Measurements from ENCODE around the gene LBX1.

Gene LBX1

DNA sequence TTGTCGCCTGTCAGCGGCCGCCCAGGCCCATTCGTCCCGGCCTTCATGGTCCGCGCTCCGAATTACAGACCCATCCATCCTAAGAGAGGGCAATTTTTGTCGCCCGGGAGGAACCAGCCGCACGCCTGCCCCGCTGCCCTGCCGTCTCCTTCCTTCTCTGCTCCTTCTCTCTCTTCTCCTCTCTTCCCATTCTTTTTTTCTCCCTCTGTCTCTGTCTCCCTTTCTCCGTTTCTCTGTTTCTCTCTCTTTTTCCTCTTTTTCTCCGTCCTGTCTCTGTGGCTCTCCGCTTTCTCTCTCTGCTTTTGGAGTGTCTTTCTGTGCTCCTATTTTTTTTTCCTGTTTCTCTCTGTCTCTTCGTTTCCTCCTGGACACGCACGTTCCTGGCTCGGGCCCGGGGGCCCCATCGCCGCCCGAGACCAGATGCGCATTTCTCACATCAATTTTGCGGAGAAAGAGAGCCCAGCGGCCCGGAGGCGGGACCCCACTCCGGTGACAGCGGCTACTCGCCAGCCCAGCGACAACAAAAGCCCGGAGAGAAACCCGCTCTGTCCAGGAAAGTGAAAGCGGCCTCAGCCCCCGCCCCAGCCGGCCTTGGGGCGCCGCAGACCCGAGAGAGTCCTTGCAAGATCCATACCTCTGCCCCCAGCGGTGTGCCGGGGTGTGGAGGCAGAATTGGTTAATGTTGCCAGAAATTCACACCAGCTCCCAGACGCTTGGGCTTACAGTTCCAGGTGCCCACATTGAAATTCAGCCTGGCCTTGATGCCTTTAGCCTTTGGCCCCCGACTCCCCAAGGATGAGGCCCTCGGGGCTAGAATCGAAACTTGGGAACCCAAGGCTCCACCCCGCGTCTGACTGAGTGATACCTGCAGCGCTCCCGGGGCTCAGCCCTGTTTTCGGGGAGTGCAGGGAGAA lies 4.1 kb downstream of the LBX1 start:
- no peak for DNase-seq

DNA sequence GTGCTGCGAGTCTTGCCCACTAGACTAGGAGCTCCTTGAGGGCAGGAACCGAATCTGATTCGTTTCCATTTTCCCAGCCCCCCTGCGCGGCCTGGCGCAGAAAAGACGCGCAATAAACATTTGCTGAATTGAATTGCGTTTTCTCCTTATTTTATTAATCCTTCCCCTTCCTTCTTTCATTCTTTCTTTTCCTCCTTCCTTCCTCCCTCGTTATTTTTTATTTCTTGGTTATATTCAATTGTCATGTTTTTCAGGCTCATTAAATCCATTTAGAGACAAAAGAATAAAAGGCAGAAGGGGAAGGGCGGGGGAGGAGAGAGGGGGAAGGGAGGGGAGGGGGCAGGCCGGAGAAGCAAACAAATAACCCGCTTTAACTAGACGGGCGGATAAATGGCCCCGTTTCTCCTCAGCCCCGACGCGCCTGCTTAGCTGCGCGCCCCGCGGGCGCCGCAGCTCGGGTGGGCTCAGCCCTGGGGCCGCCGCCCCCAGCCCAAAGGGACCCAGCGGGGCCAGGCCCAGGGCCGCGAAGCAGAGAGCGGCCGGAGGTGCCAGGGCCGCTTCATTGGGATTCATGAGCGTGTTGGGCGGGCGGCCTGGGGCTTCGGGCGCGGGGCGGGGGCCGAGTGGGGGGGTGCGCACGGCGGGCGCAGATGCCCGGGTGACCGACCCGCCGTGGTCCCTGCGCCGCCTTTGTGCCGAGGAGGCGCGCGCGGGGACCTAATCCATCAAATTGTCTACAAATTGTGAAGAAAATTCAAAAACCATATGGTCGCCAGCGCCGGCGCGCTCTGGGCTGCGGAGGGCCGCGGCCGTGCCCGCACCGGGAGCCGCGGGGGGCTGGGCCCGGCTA lies 5.0 kb downstream of the LBX1 start:
- DNase-seq, result no peak

DNA sequence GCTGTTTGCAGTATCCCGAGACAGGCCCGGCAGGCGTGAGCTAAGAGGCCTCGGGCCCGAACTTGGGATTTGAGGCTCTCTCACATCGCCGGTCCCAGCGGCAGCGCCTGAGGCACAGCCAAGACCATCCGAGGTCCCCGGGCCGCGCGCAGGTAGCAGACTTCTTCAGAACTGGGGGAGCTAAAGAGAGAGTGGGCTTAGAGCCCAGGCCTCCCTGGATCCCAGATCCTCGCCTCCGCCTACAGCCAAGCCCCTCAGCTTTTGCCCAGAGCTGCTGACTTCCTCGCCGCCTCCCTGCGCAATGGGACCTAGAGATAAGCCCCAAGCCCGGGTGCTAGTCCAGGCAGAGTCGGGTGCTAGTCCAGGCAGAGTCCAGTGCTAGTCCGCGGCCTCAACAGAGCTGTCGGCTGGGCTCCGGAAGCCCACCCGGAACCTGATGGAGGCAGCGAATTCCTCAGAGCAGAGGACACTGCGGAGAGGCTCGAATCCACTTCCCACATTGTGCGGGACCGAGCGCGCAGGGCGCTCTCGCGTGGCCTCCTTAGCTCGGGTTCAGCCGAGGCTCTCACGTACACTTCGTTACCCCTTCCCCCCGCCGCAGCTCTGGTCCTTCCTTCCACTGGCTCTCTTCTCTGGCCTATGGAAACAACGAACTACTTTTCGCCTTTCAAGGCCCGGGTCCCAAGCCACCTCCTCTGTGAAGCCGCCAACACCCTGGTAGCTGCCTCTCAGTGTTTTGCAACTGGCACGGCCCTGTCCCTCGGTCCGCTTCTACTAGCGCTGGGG lies 5.8 kb downstream of the LBX1 start:
- DNase-seq, result no peak

DNA sequence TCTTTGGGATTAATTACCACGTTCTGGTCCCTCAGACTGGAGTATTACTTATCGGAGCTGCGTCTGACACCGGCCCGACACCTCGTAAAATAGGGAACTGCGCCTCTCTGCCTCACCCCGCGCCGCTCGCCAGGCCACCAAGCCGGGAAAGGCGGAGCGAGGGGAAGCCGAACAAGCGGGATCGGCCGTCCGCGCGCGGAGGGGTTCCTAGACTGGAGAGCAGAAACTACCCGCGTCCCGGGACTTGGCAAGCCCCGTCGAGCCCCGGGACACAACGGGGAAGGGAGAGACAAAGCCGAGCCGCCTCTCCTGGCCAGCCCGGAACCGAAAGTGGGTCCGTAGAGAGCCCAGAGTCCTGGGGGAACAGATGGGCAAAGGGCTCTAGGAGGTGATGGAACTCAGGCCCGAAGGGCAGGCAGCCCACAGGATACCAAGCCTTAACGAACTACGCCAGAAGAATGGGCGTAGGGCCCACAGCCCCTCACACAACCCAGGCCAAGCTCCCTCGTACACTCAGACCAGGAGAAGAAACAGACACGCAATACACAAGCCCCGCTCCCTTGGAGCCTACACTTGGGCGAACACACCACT lies 6.5 kb downstream of the LBX1 start:
- no peak for DNase-seq

DNA sequence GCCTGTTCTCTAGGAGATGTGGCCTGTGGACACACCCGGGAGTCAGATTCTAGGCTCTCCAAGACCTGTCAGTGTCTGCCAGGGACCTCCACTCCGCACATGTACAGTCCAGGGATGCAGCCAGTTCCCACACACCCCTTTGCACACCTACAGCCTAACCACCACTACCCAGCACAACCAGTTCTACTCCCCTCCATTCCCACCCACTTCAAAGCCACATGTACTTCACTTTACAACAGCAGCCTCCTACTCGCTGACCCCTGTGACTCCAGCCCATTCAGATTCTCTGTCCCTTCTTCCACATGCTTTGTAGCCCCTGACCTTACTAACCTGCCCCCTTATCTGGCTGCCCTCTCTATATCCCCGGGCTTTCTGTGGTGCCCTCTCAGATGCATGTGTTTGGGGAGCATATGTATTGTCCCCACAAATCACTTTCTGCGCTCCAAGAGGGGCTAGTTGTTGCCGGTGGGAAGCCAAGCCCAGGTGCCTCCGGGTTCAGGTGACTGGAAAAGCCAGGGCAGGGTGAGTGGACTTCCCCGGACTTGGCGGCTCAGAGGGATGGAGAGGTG lies 7.2 kb downstream of the LBX1 start:
- no peak for DNase-seq

DNA sequence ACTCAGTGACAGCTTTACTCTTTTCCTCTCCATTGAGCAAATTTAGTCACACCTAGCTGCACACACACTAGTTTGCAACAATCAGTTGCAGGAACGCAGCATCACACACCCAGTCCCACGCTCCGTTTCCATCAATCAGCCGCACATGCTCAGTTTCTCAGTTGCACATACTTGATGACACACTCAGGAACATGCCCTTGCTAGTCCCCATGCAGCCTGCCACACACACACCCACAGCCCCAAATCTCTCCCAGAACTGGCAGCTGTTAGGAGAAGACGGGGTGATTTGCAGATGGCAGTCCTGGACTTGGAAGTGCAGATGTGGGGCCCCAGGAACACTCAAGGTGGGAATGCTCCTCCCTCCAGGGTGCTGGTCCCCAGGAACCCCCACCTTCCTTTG lies 7.7 kb downstream of the LBX1 start:
- DNase-seq, result no peak

DNA sequence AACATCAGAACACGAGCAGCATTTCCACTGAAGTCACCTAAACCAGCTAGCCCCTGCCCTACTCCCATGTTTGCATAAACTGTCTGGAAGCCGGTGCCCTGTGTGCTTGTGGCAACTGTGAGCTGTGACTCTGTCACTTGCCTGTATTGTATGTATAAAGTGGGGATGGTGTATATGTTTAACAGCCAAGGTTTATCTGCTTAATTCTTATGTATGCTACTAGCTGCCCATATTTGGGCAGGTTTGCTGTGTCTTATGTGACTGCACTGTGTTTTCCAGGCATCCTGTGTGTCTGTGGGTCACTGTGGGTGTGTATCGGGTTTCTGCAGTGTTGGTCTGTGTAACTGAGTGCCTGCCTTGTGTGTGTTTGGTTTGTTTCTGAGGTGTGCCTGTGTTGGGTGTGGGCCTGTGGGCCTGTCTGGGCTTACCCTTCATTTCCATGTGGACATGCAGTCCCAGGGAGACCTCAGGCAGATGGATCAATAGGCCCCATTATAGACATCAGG lies 9.3 kb downstream of the LBX1 start:
- no peak for DNase-seq

DNA sequence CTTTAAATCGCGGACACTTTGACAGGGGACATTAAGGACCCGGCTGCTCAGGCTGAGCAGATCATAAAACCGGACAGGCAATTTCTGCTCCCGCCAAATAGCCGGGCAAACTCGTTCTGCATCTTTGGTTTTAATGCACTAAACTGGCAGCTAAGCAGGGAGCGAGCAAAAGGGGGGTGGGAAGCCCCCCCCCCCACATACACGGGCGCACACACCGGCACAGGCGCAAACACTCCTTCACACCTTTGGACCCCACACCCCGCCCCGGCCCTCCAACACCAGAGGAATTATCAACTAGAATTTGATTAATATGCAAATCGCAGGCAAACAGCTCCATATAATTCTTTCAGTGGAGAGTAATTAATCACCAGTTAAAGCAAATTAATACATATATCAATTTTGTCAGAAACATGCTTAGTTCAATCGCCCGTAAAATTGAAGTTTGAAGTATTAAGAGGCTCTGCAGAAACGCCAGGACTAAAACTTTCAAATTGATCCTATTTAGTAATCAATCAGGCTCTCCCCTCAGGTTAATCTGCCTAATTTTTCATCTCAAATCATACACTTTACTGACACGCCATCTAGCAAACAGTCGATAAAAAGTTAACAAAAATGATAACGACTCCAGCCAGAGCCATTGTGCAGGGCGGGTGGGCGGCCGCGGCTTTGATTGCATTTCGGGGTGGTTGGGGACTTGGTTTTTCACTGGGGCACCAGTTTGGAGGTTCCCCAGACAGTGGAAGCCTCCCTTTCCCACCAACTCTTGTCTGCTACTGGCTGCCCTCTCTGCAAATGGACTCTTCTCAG lies 9.9 kb downstream of the LBX1 start:
- DNase-seq, result no peak

DNA sequence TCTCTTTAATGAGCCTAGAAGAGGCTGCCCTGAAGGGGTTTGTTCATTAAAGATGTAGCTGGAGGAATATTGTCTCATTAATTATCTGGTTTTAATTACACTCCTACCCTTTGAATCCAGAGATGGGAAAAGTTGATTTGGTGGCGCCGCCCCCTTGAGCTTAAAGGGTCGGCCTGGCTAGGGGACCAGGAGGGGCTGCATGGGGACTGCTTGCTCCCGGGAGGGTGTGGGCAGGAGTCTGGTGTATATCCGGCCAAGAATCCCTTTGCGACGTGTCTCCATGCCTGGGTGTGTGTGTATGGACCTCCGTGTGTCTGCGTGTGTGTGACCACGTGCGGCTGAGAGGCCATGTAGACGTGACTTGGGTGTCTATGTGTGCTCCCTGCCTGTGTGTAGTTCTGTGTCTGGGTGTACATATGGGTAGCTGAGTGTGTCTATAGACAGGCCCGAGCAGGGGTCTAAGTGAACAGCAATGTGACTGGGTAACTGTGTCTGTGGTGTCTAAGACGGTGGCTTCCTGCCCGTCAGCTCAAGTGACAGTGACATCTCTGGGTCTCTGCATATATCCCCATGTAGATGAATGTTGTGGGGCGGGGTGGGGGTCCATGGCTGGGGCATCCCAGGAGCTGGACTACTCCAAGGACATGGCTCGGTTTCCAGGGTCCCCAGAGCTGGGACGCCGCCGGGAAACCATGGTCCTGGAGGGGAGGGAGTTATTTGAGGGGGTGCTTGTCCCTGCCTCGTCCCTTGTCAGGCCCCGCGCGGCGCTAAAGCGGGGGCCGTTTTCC lies 10.7 kb downstream of the LBX1 start:
- DNase-seq, result no peak

DNA sequence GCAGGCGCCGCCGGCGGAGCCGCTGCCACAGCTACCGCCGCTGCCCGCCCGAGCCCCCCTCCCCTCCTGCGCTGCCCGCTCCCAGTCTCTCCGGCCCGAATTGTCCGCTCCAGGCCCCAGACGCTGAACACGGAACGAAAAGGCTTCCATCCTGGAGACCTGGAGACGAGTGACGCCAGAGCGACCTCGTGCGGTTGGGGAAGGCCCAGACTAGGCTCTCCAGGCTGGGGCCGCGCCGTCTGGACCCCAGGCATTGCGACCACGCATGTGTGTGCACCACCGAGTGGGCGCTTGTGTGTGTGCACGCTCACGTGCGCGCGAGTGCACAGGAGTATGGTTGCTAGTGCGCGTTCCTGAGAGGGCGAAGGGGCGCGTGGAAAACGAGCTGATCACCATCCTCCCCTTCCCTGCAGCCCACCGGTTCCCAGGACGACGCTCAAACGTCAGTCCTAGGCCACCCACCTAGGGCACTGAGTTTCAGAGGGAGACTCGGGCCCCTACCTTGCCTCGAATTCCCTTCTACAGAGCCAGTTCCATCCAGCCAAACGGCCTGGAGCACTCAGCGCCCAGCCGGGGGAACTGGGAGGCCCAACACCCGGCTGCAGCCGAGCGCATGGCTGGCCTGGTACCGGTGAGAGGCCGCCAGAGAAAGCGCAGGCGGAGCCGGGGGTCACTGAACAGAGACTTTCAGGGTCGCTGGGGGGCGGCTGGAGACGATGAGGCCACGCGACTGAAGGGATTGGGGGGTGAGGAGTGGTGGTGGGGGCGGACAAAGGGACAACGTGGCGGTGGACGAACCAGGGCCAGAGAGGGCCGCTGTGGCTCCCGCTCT lies 11.6 kb downstream of the LBX1 start:
- DNase-seq, result no peak

DNA sequence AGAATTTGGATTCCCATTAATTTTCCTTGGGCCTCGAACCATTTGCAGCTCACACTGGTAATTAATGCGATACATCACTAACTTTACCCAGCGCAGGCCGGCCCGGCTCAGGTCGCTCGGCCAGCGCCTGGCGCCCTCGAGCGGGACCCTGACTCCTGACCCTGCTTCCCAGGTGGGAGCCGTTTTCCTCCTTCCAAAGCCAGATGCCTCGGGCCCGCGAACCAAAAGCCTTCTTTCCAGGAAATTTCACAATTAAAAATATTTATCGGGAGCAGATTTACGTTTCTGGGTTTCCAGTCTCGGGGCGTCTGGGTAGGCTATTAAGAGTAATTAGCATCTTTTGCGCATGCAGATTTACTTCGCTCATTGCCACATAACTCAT lies 12.2 kb downstream of the LBX1 start:
- no peak for DNase-seq

DNA sequence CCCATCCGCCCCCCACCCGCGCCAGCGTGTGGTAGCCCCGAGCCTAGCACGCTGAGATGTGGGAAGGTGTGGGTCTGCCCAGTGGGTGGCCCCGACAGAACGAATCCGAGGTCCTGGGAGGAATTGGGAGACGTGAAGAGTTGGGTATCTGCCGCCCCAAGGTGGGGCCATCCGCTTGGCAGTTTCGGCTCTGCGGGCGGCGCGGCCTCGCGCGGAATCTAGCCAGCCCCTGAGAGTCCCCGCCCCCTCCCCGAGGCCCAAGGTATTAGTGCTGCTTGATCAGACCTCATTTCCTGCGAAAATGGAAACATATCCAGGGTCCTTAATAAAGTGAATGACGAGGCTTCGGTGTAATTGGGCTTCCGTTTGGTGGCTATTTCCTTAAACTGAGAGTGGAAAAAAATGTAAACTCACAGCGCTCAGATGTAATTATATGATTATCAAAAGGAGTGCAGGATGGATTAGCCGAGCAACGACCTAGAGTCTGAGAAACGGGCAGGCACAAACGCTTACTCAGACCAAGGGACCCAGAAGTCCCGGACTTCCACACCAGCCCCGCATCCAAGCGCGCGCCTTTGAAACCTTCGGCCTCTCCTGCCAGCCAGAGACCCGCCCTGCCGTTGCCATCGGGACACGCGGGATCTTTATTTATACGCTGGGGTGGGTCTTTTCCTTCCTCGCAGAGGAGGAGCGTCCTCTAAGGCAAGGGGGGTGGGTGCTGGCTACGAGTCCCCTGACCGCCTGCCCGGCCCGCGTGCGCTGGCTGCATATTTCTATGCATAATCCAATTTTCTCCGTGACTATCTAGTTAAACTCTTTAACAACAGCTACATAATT lies 12.8 kb downstream of the LBX1 start:
- no peak for DNase-seq

DNA sequence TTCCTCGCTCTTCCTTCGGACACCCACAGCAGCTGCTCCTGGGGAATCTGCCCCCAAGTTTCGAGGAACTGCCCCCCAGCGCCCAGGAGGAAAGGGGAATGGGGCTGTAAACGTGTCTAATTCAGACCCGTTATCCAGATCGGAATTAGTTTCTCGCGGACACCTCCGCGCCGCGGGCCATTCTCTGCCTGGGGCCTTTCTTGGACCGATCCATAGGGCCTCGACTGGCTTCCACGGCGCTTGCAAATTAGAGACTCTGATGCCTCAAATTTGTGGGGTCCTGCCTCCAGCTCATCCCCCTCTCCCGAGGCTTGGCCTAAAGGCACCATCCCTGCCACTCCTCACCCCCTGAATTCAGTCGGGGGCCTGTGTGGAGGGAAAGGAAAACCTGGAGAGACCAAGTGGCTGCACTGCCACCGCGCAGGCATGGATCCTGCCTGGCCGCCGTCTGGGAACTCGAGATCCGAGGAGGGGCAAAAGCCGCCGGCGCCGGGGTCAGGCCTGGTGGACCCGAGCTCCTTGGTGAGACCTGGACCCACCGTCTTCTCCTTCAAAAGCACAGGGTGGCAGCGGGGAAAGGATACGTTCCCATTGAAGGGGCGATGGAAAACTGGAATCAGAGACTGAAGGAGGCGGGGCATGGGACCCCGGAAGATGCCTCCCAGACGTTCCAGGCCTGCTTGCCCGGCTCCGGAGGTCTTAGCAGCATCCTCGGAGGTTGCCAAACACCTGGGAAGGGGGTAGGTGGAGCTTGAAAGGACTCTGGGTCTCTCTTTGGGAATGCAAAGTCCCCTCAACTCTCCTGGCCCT lies 13.7 kb downstream of the LBX1 start:
- no peak for DNase-seq

DNA sequence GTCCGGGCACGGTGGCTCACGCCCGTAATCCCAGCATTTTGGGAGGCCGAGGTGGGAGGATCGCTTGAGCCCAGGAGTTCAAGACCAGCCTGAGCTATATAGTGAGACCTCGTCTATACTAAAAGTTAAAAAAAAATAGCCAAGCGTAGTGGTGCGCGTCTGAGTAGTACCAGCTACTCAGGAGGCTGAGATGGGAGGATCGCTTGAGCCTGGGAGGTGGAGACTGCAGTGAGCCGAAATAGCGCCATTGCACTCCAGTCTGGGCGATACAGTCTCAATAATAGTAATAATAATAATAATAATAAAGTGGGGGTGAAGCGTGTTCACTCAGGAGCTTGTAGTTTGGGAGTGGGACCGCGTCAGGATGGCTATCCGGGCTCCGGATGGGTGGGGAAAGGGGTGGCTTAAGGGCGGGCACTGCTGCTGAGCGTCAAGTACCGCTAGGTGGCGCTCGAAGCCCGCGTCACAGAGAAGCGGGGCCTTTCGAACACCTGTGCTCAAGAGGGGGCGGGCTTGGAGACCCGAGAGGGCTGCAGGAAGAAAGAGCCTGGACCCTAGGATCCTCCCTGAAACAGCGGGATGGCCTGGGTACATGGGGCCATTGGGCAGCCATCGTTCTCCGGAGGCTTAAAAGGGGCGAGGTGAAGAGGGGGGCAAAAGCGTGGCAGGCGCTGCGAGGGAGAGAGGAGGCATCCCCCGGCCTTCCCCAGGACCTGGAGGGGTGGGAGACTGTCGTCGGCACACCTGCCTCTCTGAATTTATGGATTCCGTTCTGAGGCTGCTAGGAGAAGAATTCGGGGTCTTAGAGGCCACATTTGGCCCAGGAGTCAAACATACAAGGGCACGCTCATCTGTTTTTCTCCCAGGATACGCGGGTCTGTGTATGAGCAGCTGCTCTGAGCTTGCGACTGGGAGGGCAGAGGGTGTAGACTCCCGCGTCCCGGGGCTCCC lies 14.5 kb downstream of the LBX1 start:
- DNase-seq, result peak; percentile 0 to 21

DNA sequence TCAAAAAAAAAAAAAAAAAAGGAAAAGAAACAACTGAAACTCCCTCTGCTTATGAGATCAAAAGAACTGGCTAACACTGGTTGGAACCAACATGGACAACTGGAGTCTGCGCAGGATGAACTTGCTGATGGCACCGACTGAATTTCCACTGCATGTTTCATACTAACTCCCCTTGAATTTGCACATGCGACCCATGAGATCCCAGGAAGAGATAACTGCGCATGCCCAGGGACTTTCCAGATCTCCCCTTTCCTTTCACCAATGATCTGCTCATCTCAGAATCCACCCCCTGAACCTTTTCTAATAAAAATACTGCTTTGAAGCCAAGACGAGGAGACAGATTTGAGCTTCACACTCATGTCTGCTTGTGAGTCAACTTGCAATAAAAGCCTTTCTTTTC lies 20.7 kb downstream of the LBX1 start:
- no peak for DNase-seq

DNA sequence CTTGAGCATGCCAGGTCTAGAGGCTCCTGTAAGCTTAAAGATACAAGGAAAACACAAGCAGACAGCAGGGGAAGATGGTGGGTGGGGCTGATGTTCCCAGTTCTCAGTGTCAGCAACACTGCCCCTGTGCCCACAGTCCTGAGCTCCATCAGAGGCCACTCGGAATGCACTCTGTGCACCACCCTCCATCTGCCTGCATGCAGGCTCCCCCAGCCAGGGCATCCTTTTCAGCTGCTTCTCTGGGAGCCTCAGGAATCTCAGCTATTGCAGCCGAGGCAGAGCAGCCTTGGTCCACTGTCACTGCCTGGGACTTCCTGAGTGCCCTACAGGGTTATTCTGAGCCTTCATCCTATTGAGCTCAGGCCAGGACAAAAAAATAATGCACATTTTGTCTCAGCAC lies 22.2 kb downstream of the LBX1 start:
- no peak for DNase-seq

All from hippocampal formation (tissue), 2 donors.